Mammary epithelial cell (primary cell): Measurements from ENCODE around the gene SMAD1.

ENCODE experiments used
- CTCF ChIP-seq, 2 donors: IDR thresholded peaks in 1 of 2; conservative IDR thresholded peaks in 1 of 2; 2 replicates each; pipeline ENCODE4 v1.5.1; 2011 to 2012; ENCODE audit warnings: inconsistent platforms in 2 of 2, low read length in 2 of 2, mild to moderate bottlenecking in 2 of 2, control low read depth in 1 of 2, low read depth in 1 of 2; ENCODE audit not compliant: insufficient read depth in 1 of 2; ENCODE audit errors: extremely low read depth in 1 of 2
- EZH2 ChIP-seq: IDR thresholded peaks from 2 replicates; pipeline ENCODE4 v1.6.1; 2012; ENCODE audit warnings: low read length, inconsistent platforms, borderline replicate concordance

GRCh38 chr4:145566768-145567167 is 85.1 kb downstream of the SMAD1 start:
- no peak for TF ChIP-seq CTCF (conservative IDR thresholded peaks at IDR 0.05 in 1 of 2, IDR thresholded peaks at IDR 0.05 in 1 of 2; ENCODE audit: extremely low read depth in 1 of 2, insufficient read depth in 1 of 2, low read depth in 1 of 2, low read length in 2 of 2)
- TF ChIP-seq EZH2 = no peak
